ENCODE results near the gene CLC. TPM values are rescaled to one million over a fixed set of nuclear protein-coding genes. Genes with fewer than 3 reads are reported as not detected.

CLC gene
- total and polyA plus RNA-seq, 2 of the 8 experiments (the other 6 are each of a cell fraction or from before 2014, with no cell fraction given): 6.4 to 12.4 TPM

DNA sequence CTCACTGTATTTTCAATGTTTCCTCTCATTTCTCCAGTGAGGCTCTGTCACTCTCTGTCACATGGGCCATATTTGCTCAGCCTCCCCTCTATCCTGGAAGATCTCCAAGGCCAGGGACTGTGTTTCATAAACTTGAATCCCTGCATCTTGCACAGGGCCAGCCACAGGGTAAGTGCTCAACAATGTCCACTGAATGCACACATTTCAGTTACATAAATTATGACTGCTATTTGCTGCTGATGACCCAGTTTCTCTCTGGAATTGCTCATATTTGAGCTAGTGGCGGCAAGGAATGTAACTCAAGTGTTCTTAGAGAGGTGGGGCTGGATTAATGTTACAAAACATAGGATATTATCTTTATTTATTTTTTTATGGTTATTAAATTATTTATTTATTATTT, 6.1 kb downstream of the CLC start (continued):
- TF ChIP-seq, protein P1, sequence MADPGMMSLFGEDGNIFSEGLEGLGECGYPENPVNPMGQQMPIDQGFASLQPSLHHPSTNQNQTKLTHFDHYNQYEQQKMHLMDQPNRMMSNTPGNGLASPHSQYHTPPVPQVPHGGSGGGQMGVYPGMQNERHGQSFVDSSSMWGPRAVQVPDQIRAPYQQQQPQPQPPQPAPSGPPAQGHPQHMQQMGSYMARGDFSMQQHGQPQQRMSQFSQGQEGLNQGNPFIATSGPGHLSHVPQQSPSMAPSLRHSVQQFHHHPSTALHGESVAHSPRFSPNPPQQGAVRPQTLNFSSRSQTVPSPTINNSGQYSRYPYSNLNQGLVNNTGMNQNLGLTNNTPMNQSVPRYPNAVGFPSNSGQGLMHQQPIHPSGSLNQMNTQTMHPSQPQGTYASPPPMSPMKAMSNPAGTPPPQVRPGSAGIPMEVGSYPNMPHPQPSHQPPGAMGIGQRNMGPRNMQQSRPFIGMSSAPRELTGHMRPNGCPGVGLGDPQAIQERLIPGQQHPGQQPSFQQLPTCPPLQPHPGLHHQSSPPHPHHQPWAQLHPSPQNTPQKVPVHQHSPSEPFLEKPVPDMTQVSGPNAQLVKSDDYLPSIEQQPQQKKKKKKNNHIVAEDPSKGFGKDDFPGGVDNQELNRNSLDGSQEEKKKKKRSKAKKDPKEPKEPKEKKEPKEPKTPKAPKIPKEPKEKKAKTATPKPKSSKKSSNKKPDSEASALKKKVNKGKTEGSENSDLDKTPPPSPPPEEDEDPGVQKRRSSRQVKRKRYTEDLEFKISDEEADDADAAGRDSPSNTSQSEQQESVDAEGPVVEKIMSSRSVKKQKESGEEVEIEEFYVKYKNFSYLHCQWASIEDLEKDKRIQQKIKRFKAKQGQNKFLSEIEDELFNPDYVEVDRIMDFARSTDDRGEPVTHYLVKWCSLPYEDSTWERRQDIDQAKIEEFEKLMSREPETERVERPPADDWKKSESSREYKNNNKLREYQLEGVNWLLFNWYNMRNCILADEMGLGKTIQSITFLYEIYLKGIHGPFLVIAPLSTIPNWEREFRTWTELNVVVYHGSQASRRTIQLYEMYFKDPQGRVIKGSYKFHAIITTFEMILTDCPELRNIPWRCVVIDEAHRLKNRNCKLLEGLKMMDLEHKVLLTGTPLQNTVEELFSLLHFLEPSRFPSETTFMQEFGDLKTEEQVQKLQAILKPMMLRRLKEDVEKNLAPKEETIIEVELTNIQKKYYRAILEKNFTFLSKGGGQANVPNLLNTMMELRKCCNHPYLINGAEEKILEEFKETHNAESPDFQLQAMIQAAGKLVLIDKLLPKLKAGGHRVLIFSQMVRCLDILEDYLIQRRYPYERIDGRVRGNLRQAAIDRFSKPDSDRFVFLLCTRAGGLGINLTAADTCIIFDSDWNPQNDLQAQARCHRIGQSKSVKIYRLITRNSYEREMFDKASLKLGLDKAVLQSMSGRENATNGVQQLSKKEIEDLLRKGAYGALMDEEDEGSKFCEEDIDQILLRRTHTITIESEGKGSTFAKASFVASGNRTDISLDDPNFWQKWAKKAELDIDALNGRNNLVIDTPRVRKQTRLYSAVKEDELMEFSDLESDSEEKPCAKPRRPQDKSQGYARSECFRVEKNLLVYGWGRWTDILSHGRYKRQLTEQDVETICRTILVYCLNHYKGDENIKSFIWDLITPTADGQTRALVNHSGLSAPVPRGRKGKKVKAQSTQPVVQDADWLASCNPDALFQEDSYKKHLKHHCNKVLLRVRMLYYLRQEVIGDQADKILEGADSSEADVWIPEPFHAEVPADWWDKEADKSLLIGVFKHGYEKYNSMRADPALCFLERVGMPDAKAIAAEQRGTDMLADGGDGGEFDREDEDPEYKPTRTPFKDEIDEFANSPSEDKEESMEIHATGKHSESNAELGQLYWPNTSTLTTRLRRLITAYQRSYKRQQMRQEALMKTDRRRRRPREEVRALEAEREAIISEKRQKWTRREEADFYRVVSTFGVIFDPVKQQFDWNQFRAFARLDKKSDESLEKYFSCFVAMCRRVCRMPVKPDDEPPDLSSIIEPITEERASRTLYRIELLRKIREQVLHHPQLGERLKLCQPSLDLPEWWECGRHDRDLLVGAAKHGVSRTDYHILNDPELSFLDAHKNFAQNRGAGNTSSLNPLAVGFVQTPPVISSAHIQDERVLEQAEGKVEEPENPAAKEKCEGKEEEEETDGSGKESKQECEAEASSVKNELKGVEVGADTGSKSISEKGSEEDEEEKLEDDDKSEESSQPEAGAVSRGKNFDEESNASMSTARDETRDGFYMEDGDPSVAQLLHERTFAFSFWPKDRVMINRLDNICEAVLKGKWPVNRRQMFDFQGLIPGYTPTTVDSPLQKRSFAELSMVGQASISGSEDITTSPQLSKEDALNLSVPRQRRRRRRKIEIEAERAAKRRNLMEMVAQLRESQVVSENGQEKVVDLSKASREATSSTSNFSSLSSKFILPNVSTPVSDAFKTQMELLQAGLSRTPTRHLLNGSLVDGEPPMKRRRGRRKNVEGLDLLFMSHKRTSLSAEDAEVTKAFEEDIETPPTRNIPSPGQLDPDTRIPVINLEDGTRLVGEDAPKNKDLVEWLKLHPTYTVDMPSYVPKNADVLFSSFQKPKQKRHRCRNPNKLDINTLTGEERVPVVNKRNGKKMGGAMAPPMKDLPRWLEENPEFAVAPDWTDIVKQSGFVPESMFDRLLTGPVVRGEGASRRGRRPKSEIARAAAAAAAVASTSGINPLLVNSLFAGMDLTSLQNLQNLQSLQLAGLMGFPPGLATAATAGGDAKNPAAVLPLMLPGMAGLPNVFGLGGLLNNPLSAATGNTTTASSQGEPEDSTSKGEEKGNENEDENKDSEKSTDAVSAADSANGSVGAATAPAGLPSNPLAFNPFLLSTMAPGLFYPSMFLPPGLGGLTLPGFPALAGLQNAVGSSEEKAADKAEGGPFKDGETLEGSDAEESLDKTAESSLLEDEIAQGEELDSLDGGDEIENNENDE (IDR thresholded peaks at IDR 0.05; ENCODE audit: insufficient replicate concordance, low read length): no peak
- TF ChIP-seq, protein P2, sequence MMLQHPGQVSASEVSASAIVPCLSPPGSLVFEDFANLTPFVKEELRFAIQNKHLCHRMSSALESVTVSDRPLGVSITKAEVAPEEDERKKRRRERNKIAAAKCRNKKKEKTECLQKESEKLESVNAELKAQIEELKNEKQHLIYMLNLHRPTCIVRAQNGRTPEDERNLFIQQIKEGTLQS (IDR thresholded peaks at IDR 0.05; ENCODE audit: insufficient read depth, low read depth, low read length): no peak
- TF ChIP-seq HDAC6 (IDR thresholded peaks at IDR 0.05; ENCODE audit: low read depth, low read length): no peak
- no peak for TF ChIP-seq SP2 (IDR thresholded peaks at IDR 0.05; ENCODE audit: low read length)
